HepG2 (cell line): ENCODE data around the gene MAP1LC3B. TPM values are rescaled to one million over a fixed set of nuclear protein-coding genes. Genes with fewer than 3 reads are reported as not detected.
A peak's percentile ranks its signal among the peaks of the same experiment; 100 is the strongest.

ENCODE experiments used
- AKAP8 ChIP-seq: sonication (generic); formaldehyde crosslinking; IDR thresholded peaks from 2 replicates; pipeline ENCODE4 v1.5.1; 2020; ENCODE audit warnings: mild to moderate bottlenecking, missing genetic modification reagents
- CERS6 ChIP-seq: sonication (generic); formaldehyde crosslinking; IDR thresholded peaks from 2 replicates; pipeline ENCODE4 v1.5.0; 2020; ENCODE audit warnings: missing genetic modification reagents
- ETV5 ChIP-seq: IDR thresholded peaks from 2 replicates; pipeline ENCODE4 v1.6.1; 2018; ENCODE audit warnings: missing biosample characterization, missing genetic modification reagents, inconsistent platforms, borderline replicate concordance
- HOMEZ ChIP-seq: IDR thresholded peaks from 2 replicates; pipeline ENCODE4 v1.6.1; 2016; ENCODE audit warnings: low read depth
- KMT2B ChIP-seq: IDR thresholded peaks from 2 replicates; pipeline ENCODE4 v1.6.1; 2016; ENCODE audit warnings: missing genetic modification reagents, missing compliant biosample characterization
- MEIS2 ChIP-seq: sonication (generic); formaldehyde crosslinking; IDR thresholded peaks from 2 replicates; pipeline ENCODE4 v1.9.0; 2021; ENCODE audit warnings: mild to moderate bottlenecking, missing genetic modification reagents
- NCOA2 ChIP-seq: sonication (generic); formaldehyde crosslinking; IDR thresholded peaks from 2 replicates; pipeline ENCODE4 v1.8.0; 2022; ENCODE audit warnings: inconsistent platforms
- NR2F1 ChIP-seq, 2 experiments: fragments of 450-650 bp in 1 of 2; formaldehyde crosslinking in 1 of 2; IDR thresholded peaks; 2 replicates each; pipeline versions ENCODE4 v1.5.0 to v1.6.1; 2016 to 2020; ENCODE audit warnings: mild to moderate bottlenecking in 1 of 2, missing compliant biosample characterization in 1 of 2, missing genetic modification reagents in 1 of 2, moderate library complexity in 1 of 2
- RFXANK ChIP-seq: IDR thresholded peaks from 2 replicates; pipeline ENCODE4 v1.6.1; 2016
- RNF219 ChIP-seq: sonication (generic); formaldehyde crosslinking; IDR thresholded peaks from 2 replicates; pipeline ENCODE4 v1.5.0; 2020; ENCODE audit warnings: mild to moderate bottlenecking, missing genetic modification reagents
- SMAD9 ChIP-seq: sonication (generic); formaldehyde crosslinking; IDR thresholded peaks from 2 replicates; pipeline ENCODE4 v1.5.1; 2020; ENCODE audit warnings: mild to moderate bottlenecking, missing genetic modification reagents
- SUZ12 ChIP-seq: fragments of 150-350 bp; IDR thresholded peaks from 2 replicates; pipeline ENCODE4 v1.6.1; 2014; ENCODE audit warnings: low read depth, low read length
- TGIF2 ChIP-seq: IDR thresholded peaks from 2 replicates; pipeline ENCODE4 v1.6.1; 2016; ENCODE audit warnings: control low read depth, missing compliant biosample characterization
- ZFP37 ChIP-seq: sonication (generic); formaldehyde crosslinking; IDR thresholded peaks from 2 replicates; pipeline ENCODE4 v1.4.0; 2020; ENCODE audit warnings: missing genetic modification reagents, borderline replicate concordance
- ZNF138 ChIP-seq: sonication (generic); formaldehyde crosslinking; IDR thresholded peaks from 2 replicates; pipeline ENCODE4 v1.5.0; 2020; ENCODE audit warnings: mild to moderate bottlenecking, low read depth, missing genetic modification reagents
- ZNF232 ChIP-seq: sonication (generic); formaldehyde crosslinking; IDR thresholded peaks from 2 replicates; pipeline ENCODE4 v1.4.0; 2020; ENCODE audit warnings: missing genetic modification reagents, borderline replicate concordance
- ZNF260 ChIP-seq: sonication (generic); formaldehyde crosslinking; IDR thresholded peaks from 2 replicates; pipeline ENCODE4 v1.4.0; 2020; ENCODE audit warnings: missing genetic modification reagents, low read depth, mild to moderate bottlenecking, borderline replicate concordance
- ZNF335 ChIP-seq: sonication (generic); formaldehyde crosslinking; IDR thresholded peaks from 2 replicates; pipeline ENCODE4 v1.4.0; 2020; ENCODE audit warnings: missing genetic modification reagents
- ZNF350 ChIP-seq: sonication (generic); formaldehyde crosslinking; IDR thresholded peaks from 2 replicates; pipeline ENCODE4 v1.4.0; 2020; ENCODE audit warnings: mild to moderate bottlenecking, low read depth, missing genetic modification reagents, borderline replicate concordance
- ZNF546 ChIP-seq: sonication (generic); formaldehyde crosslinking; conservative IDR thresholded peaks from 2 replicates; pipeline ENCODE4 v1.8.1; 2023; ENCODE audit warnings: mild to moderate bottlenecking, missing genetic modification reagents
- ZNF550 ChIP-seq: sonication (generic); formaldehyde crosslinking; IDR thresholded peaks from 2 replicates; pipeline ENCODE4 v1.4.0; 2020; ENCODE audit warnings: mild to moderate bottlenecking, missing genetic modification reagents, borderline replicate concordance
- ZNF629 ChIP-seq: sonication (generic); formaldehyde crosslinking; conservative IDR thresholded peaks from 2 replicates; pipeline ENCODE4 v1.5.0; 2020; ENCODE audit warnings: missing genetic modification reagents
- ZNF660 ChIP-seq: sonication (generic); formaldehyde crosslinking; IDR thresholded peaks from 2 replicates; pipeline ENCODE4 v1.5.1; 2020; ENCODE audit warnings: mild to moderate bottlenecking, low read depth, missing genetic modification reagents, borderline replicate concordance
- ZNF737 ChIP-seq: sonication (generic); formaldehyde crosslinking; IDR thresholded peaks from 2 replicates; pipeline ENCODE4 v1.5.0; 2020; ENCODE audit warnings: missing genetic modification reagents, mild to moderate bottlenecking, borderline replicate concordance
- ZNF749 ChIP-seq: sonication (generic); formaldehyde crosslinking; IDR thresholded peaks from 2 replicates; pipeline ENCODE4 v1.8.0; 2022; ENCODE audit warnings: mild to moderate bottlenecking, missing genetic modification reagents, moderate library complexity, borderline replicate concordance
- ZSCAN29 ChIP-seq: sonication (generic); formaldehyde crosslinking; conservative IDR thresholded peaks from 2 replicates; pipeline ENCODE4 v1.4.0; 2020; ENCODE audit warnings: mild to moderate bottlenecking, missing genetic modification reagents
- polyA plus RNA-seq, 8 experiments: library from polyadenylated mRNA; depleted of rRNA in 3 of 8; stranded (reverse) in 7 of 8; unstranded in 1 of 8; fragments of >200 nt; fragmentation: Illumina TruSeq in 4 of 8; extraction: Trizol in 4 of 8; gene quantifications; 2 replicates each; pipeline versions ENCODE4 v1.2.1 to v1.2.3, GENCODE V29; 2011 to 2016; ENCODE audit warnings: low read depth in 4 of 8, missing spikeins in 1 of 8, mixed read lengths in 1 of 8; ENCODE audit not compliant: insufficient read depth in 1 of 8
- total RNA-seq, 5 experiments: library from RNA; depleted of rRNA; stranded (reverse); fragments of >200 nt; fragmentation: Illumina TruSeq; extraction: Trizol; gene quantifications; 2 replicates each; pipeline ENCODE4 v1.2.3, GENCODE V29; 2016; ENCODE audit warnings: low read depth in 1 of 5

MAP1LC3B gene
- total and polyA plus RNA-seq, 2 of the 13 experiments (the other 11 are each of a cell fraction or from before 2014, with no cell fraction given): 15.7 to 37.4 TPM

- TF ChIP-seq HOMEZ (CRISPR knock-in tag): peak; percentile 59
- peak; percentile 80; the same call in 1 of the 2 replicates for TF ChIP-seq ZNF749
- no peak for TF ChIP-seq SUZ12
- TF ChIP-seq ZNF232 (CRISPR knock-in tag): peak; percentile 81; the same call in 1 of the 2 replicates
- no peak for TF ChIP-seq ZNF260 (CRISPR knock-in tag)
- peak; percentile 81; the same call in 1 of the 2 replicates for TF ChIP-seq ZSCAN29 (CRISPR knock-in tag)
- TF ChIP-seq NCOA2: peak; percentile 51
- TF ChIP-seq ZNF335 (CRISPR knock-in tag): peak; percentile 43; the same call in 1 of the 2 replicates
- no peak; the same call in 1 of the 2 replicates for TF ChIP-seq RNF219
- peak; percentile 91 for TF ChIP-seq ZNF138 (CRISPR knock-in tag)
- 0 out of 2 replicates have a peak, but pooled peaks have one; percentile 22 for TF ChIP-seq KMT2B (CRISPR knock-in tag)
- TF ChIP-seq CERS6: 0 out of 2 replicates have a peak, but pooled peaks have one; percentile 25
- 0 out of 2 replicates have a peak, but pooled peaks have one; percentile 61 for TF ChIP-seq RFXANK (CRISPR knock-in tag)
- no peak; the same call in 1 of the 2 replicates for TF ChIP-seq ZFP37 (CRISPR knock-in tag)
- peak; percentile 98 for TF ChIP-seq TGIF2 (CRISPR knock-in tag)
- TF ChIP-seq ZNF737 (CRISPR knock-in tag): no peak
- no peak for TF ChIP-seq ZNF660 (CRISPR knock-in tag)
- TF ChIP-seq SMAD9 (CRISPR knock-in tag): peak; percentile 25; the same call in 1 of the 2 replicates
- peak; percentile 98 for TF ChIP-seq MEIS2
- TF ChIP-seq ZNF629 (CRISPR knock-in tag): no peak
- TF ChIP-seq ZNF546 (CRISPR knock-in tag): no peak
- peak; percentile 97 for TF ChIP-seq AKAP8
- peak; percentile 9; the same call in 1 of the 2 replicates for TF ChIP-seq ZNF350 (CRISPR knock-in tag)
- TF ChIP-seq ZNF550 (CRISPR knock-in tag): no peak
- no peak for TF ChIP-seq NR2F1 (CRISPR knock-in tag; IDR thresholded peaks at IDR 0.05)
- peak; percentile 68; the same call in 1 of the 2 replicates for TF ChIP-seq ETV5 (CRISPR knock-in tag)
Measured at GRCh38 chr16:87391950-87392820, at the start of gene MAP1LC3B (continued).
